HCEC 1CT (cell line): ENCODE results near the gene SLC6A3.
"Not testable (repeated sequence)": the region's sequence is repeated elsewhere in the genome, so short reads cannot be mapped to it uniquely, and the experiment has no call there.

Experiments
- DNase-seq: peaks from one replicate; pipeline ENCODE4 v3.0.0-alpha.2; 2017

The SLC6A3 gene

DNA sequence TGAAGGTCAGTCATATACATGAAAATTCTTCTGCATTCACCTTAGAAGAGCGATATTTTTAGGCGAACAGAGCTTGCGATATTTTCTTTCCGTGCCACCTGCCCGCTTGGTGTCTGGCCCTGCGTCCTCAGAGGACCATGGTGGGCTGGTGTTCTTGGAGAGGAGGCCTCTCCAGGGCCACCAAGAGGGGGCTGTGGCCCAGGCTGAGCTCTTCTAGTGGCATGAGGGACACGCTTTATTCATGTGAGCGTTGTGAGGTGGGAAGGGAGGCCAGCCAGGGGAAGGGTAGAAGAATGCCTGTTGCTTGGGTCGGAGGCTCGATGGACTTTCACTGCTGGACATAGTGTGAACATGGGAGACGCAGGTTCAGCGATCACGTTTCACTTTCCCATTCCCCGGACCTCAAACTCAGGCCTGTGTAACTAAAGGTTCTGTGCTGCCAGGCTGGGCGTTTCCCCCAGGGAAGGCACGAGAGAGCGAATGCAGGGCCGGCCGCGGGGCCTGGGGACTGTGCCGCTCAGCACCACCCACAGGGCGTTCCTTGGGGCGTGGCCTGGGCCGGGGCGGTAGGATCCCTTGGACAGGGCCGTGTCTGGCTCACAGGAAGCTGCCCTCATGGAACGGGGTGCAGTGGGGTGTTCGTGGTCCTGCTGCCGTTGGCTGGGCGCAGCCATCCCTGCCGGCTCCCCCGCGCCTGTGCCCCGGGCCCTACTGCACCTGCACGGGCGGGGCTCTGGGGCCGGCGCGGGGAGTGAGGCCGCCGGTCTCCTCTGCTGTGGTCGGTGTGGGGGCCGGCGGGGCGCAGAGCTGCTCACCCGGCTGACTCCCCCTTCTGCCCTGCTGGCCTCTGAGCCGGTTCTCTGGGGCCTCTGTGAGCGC, 59.6 kb downstream of the SLC6A3 start:
- DNase-seq, result peak; percentile 54

DNA sequence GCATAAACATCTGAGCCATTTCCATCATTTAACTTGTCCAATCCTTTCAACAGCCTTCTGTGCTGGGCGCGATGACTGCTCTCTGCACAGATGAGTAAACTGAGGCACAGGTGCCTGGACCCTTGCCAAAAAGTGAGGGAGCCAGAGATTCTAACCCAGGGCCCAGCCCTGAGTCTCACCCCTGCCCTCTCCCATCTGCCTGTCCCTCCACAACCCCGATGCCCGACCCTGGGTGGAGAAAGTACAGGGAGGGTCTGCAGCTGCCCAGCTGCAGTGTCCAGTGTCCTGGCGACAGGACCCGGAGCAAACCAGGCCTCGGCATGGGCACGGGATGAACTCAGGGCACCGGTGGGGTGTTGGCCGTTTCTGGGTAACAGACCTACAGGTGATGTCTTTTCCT, 60.7 kb downstream of the SLC6A3 start:
- DNase-seq, result no peak

DNA sequence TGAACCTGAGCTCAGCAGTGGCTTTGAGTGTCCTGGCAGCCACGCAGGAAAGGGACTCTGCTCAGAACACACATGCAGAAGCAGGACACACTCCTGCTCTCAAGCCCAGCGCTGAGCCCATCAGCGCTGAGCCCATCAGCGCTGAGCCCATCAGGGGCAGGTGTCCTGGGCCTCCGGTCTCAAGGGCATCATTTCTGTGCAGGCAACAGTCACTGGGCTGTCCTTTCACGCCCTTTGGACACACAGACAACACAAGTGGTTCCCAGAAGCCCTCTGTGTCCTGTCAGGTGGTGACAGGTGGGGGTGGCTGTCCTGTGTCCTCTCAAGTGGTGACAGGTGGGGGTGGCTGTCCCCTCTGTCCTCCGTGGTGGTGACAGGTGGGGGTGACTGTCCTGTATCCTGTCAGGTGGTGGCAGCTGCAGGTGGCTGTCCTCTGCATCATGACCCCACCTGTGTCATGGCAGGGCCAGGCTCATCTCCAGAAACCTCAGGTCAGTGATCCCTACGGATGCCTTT, 61.3 kb downstream of the SLC6A3 start:
- no peak for DNase-seq

- DNase-seq, result no peak
Observed at GRCh38 chr5:1383344-1383743, 61.9 kb downstream of the SLC6A3 start.

DNA sequence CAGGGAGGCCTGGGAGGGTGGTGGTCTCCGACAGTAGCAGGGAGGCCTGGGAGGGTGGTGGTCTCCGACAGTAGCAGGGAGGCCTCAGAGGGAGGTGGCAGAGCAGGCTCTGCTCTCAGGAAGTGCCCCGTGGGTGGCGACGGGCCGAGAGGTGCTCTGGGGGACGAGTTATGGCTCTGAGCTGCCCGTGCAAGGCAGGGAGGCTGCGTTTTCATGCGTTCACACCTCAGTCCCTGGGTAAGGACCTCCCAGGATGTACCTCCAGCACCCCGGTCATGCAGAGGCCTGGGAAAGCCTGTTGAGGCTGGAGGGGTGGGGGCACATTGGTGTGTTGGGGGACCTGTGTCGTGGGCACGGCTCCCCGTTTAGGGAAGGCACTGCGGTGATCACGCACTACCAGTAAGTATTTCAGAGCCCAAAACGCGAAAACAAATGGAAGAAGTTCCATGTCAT, 63.0 kb downstream of the SLC6A3 start:
- no peak for DNase-seq

GRCh38 chr5:1381370-1382247, 63.6 kb downstream of the SLC6A3 start:
- DNase-seq, result no peak

DNA sequence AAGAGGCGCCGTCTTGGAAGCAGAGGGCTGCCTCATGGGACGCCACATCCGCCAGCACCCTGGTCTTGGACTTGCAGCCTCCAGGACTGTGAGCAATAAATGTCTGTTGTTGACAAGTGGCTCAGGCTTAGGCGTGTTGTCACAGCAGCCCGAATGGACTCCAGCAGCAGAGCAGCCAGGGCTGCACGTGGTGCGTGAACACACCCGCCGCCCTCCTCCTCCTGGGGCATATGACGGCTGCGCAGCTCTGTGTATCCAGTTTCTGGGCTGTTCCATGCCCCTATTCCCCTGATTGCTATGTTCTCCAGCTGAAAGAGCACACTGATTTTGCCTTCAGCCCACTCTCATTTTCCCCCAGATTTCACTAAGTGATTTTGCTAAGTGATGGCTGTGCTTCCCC, 64.3 kb downstream of the SLC6A3 start:
- no peak for DNase-seq

DNA sequence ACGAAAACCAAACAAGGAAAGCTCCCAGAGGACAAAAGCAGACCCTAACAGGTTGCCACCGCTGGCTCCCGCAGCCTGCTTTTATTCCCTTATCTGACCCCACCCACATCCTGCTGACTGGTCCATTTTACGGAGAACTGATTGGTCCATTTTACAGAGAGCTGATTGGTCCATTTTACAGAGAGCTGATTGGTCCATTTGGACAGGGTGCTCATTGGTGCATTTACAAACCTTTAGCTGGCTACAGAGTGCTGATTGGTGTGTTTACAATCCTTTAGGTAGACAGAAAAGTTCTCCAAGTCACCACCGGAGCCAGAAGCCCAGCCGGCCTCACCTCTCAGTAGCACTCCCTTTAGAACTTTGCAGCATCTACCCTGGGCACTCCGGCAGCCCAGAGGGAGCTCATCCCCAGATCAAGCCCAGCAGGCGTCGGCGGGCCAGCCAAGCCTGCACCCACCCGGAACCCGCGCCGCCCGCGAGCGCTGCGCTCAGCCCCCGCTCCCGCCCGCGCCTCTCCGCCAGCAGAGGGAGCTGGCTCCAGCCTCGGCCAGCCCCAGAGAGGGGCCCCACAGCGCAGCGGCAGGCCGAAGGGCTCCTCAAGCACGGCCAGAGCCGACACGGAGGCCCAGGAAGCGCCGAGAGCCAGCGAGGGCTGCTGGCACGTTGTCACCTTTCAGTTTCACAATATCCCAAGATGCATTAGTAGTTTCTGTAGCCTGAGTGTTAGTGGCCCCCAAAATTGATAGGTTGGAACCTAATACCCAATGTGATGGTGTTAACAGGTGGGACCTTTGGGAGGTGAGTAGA, 65.0 kb downstream of the SLC6A3 start:
- no peak for DNase-seq

DNA sequence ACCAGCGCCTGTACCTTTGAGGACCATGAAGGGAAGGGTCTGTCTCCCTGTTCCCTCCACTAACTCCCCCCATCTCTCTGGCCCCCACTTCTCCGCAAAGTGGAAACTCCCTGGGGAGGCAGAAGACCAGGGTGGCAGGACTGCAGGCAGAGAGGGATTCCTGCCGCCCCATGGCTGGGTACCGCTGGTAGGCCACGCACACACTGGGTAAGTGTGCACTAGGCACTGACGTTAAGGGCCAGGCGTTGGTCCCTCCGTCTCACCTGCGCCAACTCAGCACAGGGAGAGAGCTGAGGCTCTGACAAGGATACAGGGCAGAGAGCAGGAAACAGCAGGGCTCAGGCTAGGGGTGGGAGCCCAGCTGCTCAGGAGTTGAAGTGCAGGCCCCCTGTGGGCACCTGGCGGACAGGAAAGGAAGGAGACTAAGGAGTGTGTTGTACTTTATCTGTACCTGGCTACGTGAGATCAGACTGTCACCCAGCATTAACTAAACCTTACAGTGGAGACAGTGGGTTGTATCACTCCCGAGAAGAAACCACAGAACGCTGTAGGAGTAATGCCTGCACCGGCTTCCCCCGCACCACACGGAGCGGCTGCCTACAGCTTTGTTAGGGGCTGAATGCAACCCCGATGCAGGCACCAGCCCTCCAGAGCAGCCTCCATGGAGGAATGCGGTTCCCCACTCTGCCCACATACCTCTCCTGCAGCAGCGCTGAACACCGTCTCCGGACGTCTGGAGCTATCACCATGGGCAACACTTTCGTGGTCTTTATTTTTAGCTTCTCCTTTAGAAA, 66.2 kb downstream of the SLC6A3 start:
- no peak for DNase-seq

GRCh38 chr5:1378096-1378495, 67.1 kb downstream of the SLC6A3 start:
- no peak for DNase-seq

- DNase-seq, result no peak
Observed at GRCh38 chr5:1376981-1377380, 68.3 kb downstream of the SLC6A3 start.

GRCh38 chr5:1375871-1376810, 69.1 kb downstream of the SLC6A3 start:
- DNase-seq, result no peak

DNA sequence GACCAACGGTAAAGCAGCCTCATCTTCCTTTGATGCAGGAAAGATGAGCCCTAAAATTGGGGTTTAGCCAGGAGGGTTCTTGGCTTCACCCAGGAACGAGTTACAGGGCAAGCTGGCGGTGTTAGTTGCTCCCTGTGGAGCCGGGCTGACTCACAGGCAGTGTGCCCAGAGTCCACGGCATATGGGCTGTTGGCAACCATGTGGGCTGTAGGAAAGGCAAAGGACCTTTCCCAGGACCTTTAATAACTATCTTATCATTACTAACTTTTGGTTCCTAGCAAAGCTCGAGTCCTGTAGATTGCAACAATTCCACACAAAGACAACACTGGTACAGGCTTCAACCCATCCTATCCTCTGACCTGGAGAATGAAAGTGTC, 70.6 kb downstream of the SLC6A3 start:
- DNase-seq, result peak; percentile 4

- DNase-seq, result no peak
Observed at GRCh38 chr5:1374030-1374678, 71.1 kb downstream of the SLC6A3 start.

- DNase-seq, result not testable (repeated sequence)
Observed at GRCh38 chr5:1371972-1372342, 73.3 kb downstream of the SLC6A3 start.

GRCh38 chr5:1371218-1371971, 73.8 kb downstream of the SLC6A3 start:
- no peak for DNase-seq

DNA sequence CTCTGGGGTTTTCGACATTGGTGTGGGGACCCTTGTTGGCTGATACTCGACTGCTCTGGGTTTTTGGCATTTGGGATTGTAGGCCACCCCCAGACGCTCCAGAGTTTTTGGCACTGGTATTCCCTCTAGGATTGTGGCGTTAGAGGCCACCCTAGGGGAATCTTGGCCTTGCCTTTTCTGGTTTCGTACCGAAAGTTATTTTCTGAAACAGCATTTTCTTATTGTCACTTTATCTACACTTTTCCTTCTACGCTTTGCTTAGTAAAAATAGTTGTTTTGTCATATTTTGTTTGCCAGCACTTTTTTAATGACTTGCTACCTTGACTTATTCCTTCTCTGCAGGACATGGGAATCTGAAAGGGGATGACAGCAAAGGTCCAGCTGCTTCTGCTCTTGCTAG, 75.2 kb downstream of the SLC6A3 start:
- DNase-seq, result no peak

GRCh38 chr5:1368756-1369155, 76.5 kb downstream of the SLC6A3 start:
- no peak for DNase-seq

GRCh38 chr5:1368236-1368635, 77.0 kb downstream of the SLC6A3 start:
- DNase-seq, result no peak

DNA sequence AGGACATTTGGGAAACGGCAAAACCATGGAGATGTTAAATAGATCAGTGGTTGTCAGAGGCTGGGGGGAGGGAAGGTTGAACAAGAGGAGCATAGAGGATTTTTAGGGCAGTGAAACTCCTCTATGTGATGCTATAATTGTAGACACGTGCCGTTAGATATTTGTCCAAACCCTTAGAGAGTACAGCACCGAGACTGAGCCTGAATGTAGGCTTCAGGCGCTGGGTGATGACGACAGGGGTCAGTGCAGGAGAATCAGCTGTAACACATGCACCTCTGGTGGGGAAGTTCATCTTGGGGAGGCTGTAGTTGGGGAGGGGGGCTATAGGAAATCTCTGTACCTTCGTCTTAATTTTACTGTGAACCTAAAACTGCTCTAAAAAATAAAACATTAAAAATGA, 78.1 kb downstream of the SLC6A3 start:
- no peak for DNase-seq
